Caco-2 (cell line): ENCODE results near the gene FIGNL2. TPM values are rescaled to one million over a fixed set of nuclear protein-coding genes. Genes with fewer than 3 reads are reported as not detected.

Experiments used
- BruUV-seq: library from RNA; stranded (reverse); fragments of 400-500 nt; replicated peaks from 2 replicates; lab custom pipeline; 2021; lab: Mats Ljungman, UMichigan
- CTCF ChIA-PET: fragments of 300-600 bp; sonication (Branson Sonifier 250); formaldehyde crosslinking; loops from one replicate; lab custom pipeline; 2022; ENCODE audit warnings: antibody characterized with exemption; lab: Charles Lee
- POLR2A ChIA-PET: fragments of 300-600 bp; sonication (Branson Sonifier 250); formaldehyde crosslinking; loops from one replicate; lab custom pipeline; 2022; ENCODE audit warnings: antibody characterized with exemption; lab: Charles Lee
- DNase-seq, 2 experiments: peaks; one replicate each; pipeline versions ENCODE4 v3.0.0 to v3.0.0-alpha.2; 2020 to 2022
- H3K27me3 ChIP-seq: replicated peaks from 2 replicates; pipeline ENCODE4 v1.6.0; 2011; ENCODE audit warnings: low read length; ENCODE audit not compliant: control insufficient read depth, insufficient read depth
- H3K36me3 ChIP-seq: 2 replicates; pipeline ENCODE4 v1.5.1; 2011; ENCODE audit warnings: low read length; ENCODE audit not compliant: control insufficient read depth, insufficient read depth
- H3K4me1 ChIP-seq: fragments of 250-450 bp; sonication (Bioruptor Pico); 2 replicates; pipeline ENCODE4 v1.5.1; 2020; ENCODE audit warnings: mild to moderate bottlenecking
- H3K4me3 ChIP-seq: 2 replicates; pipeline ENCODE4 v1.5.1; 2011; ENCODE audit warnings: low read depth, mild to moderate bottlenecking, control low read depth, low read length
- H3K9me3 ChIP-seq: fragments of 250-450 bp; sonication (Bioruptor Pico); 2 replicates; pipeline ENCODE4 v1.5.1; 2020; ENCODE audit warnings: mild to moderate bottlenecking, moderate library complexity
- H3K27ac Mint-ChIP-seq: one replicate; pipeline ENCODE4 v1.8.0; 2022; ENCODE audit warnings: mixed read lengths; ENCODE audit not compliant: unreplicated experiment
- H3K27me3 Mint-ChIP-seq: one replicate; pipeline ENCODE4 v1.8.0; 2022; ENCODE audit warnings: mixed read lengths; ENCODE audit not compliant: insufficient read depth, unreplicated experiment
- H3K36me3 Mint-ChIP-seq: one replicate; pipeline ENCODE4 v1.8.0; 2022; ENCODE audit warnings: mild to moderate bottlenecking, mixed read lengths; ENCODE audit not compliant: insufficient read depth, unreplicated experiment
- H3K4me1 Mint-ChIP-seq: one replicate; pipeline ENCODE4 v1.8.0; 2022; ENCODE audit warnings: low read depth, mixed read lengths; ENCODE audit not compliant: unreplicated experiment
- H3K4me3 Mint-ChIP-seq: one replicate; pipeline ENCODE4 v1.8.0; 2022; ENCODE audit warnings: mild to moderate bottlenecking, moderate library complexity, mixed read lengths; ENCODE audit not compliant: unreplicated experiment
- H3K9me3 Mint-ChIP-seq: one replicate; pipeline ENCODE4 v1.8.0; 2022; ENCODE audit warnings: mixed read lengths; ENCODE audit not compliant: unreplicated experiment
- intact Hi-C: fragments of 100-400 bp; cut with micrococcal nuclease; formaldehyde crosslinking; loops from one replicate; pipeline ENCODE4 v1.10.0; 2022; ENCODE audit not compliant: unreplicated experiment
- total RNA-seq: library from RNA; stranded (reverse); gene quantifications from 2 replicates; pipeline ENCODE4 v1.2.3, GENCODE V29; 2022
- TF ChIP-seq, protein P1 (sequence below), 2 experiments: fragments of 200-600 bp in 1 of 2; IDR thresholded peaks; 1 replicate in 1 of 2; 2 replicates in 1 of 2; pipeline versions ENCODE4 v1.5.1 to v1.8.0; 2011 to 2022; ENCODE audit warnings: antibody characterized with exemption in 1 of 2, control low read depth in 1 of 2, inconsistent platforms in 1 of 2, low read depth in 1 of 2, low read length in 1 of 2, mild to moderate bottlenecking in 1 of 2, moderate library complexity in 1 of 2; ENCODE audit not compliant: insufficient read depth in 1 of 2, severe bottlenecking in 1 of 2, unreplicated experiment in 1 of 2

Gene FIGNL2
- total RNA-seq, 1 experiment from 2014 or later: 3.6 TPM

DNA sequence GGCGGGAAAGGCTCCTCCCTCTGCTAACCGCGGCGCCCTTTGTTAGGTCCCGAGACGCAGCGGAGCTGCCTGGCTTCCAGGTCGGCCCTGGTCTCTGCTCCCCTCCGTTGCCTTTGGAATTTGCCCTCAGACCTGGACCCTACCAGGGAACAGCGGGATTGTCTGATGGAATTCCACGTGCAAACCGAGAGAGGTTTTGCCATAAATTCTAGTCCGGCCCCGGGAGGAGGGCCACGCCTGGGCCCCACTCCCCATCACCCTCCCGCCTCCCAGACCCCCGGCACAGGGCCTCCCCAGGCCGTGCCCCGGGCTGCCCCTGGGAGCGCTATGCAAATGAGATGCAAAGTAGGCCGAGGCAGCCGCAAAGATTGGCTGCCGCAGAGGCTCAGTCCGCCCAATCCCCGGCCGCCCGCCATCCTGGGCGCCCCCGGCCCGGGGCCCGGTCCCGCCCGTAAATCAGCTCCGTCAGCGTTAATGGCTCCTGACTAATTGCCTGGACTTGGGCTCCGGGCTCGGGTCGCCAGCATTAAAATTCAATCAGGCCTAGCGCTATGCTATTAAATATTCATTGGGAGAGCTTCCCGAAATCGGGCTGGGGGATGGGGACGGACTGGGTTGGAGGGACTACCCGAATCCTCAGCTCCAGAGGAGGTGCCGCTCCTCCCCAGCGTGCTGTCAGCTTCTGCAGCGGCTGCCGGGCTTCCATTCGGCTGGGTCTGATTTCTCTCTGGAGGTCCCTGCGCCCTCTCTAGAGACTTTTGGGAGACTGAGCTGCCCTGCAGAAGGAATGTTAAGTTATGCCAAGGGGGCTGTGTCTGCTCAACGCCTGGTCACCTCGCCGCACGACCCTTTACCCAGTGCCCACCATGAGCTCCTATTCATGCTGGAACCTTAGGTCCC, 15.7 kb upstream of the FIGNL2 start:
- no TSS peak for BruUV-seq

DNA sequence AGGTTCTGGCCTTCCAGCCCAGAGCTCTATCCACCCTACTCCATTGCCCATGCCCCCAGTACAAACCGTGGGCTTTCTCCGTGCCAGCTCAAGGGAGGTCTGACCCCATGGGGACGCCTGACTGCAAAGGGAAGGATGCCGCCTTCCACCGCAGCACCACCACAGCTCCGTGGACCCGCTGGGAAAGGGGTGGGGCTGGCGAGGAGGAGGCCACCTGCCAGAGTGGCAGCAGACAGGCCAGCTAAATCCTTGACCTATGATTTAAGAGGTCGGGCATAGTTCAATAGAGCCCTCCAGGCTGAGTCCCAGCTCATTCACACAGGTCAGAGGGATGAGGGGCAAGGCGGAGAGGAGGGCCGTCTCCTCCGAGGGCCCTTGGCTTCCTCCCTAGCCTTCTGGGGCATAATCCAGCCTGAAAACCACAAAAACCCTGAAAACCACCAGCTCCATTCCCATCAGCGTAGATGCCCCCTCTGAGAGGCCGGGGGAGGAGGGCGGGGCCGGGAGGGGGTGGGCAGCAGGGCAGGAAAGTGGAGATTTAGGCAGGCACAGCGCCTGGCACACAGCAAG, 14.9 kb upstream of the FIGNL2 start:
- ChIA-PET POLR2A (interaction anchor here (0.6 to 1.0 kb wide), 5 partner anchors 15 to 1380 kb away, joined by 4 to 6 read pairs (median 4); partner anchors contain the start of gene FIGNL2), CTCF (interaction anchor here (0.7 to 2.9 kb wide), 8 partner anchors 10 to 162 kb away, joined by 3 to 21 read pairs (median 10); no protein-coding TSS in a partner anchor)
- Mint-ChIP-seq H3K4me1 (peaks cover 18% of the 10 kb centered on the region), H3K4me3 (peak overlapping the region; percentile 68), H3K36me3 (peaks cover 9% of the 10 kb centered on the region), H3K27me3 (no peaks in the 10 kb centered on the region), H3K9me3 (no peaks in the 10 kb centered on the region), H3K27ac (peak overlapping the region; percentile 75)
- no TSS peak for BruUV-seq
- Histone ChIP-seq H3K4me3 (peak overlapping the region; percentile 50), H3K27me3 (no peaks in the 10 kb centered on the region), H3K36me3 (no peaks in the 10 kb centered on the region), H3K4me1 (peaks cover 29% of the 10 kb centered on the region), H3K9me3 (no peaks in the 10 kb centered on the region)
- DNase-seq: no peak
- intact Hi-C loops: no loop called here
- TF ChIP-seq, protein P1, sequence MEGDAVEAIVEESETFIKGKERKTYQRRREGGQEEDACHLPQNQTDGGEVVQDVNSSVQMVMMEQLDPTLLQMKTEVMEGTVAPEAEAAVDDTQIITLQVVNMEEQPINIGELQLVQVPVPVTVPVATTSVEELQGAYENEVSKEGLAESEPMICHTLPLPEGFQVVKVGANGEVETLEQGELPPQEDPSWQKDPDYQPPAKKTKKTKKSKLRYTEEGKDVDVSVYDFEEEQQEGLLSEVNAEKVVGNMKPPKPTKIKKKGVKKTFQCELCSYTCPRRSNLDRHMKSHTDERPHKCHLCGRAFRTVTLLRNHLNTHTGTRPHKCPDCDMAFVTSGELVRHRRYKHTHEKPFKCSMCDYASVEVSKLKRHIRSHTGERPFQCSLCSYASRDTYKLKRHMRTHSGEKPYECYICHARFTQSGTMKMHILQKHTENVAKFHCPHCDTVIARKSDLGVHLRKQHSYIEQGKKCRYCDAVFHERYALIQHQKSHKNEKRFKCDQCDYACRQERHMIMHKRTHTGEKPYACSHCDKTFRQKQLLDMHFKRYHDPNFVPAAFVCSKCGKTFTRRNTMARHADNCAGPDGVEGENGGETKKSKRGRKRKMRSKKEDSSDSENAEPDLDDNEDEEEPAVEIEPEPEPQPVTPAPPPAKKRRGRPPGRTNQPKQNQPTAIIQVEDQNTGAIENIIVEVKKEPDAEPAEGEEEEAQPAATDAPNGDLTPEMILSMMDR (IDR thresholded peaks at IDR 0.05; ENCODE audit: insufficient read depth in 1 of 2, low read depth in 1 of 2, low read length in 1 of 2, severe bottlenecking in 1 of 2, unreplicated experiment in 1 of 2): no peak

More for the DNA sequence above, 15.7 kb upstream of the FIGNL2 start:
- Histone ChIP-seq H3K4me1 (peaks cover 36% of the 10 kb centered on the region), H3K4me3 (peak overlapping the region; percentile 50), H3K36me3 (no peaks in the 10 kb centered on the region), H3K9me3 (no peaks in the 10 kb centered on the region), H3K27me3 (no peaks in the 10 kb centered on the region)
- TF ChIP-seq, protein P1 (IDR thresholded peaks at IDR 0.05; ENCODE audit: insufficient read depth in 1 of 2, low read depth in 1 of 2, low read length in 1 of 2, severe bottlenecking in 1 of 2, unreplicated experiment in 1 of 2): no peak
- ChIA-PET POLR2A (interaction anchor here (0.6 to 1.0 kb wide), 4 partner anchors 16 to 27 kb away, joined by 4 to 6 read pairs (median 4); partner anchors contain the start of gene FIGNL2), CTCF (interaction anchor here (1.1 to 2.9 kb wide), 7 partner anchors 11 to 161 kb away, joined by 3 to 21 read pairs (median 11); no protein-coding TSS in a partner anchor)
- Mint-ChIP-seq H3K27ac (peak overlapping the region; percentile 75), H3K4me1 (peaks cover 22% of the 10 kb centered on the region), H3K9me3 (no peaks in the 10 kb centered on the region), H3K4me3 (peak overlapping the region; percentile 68), H3K27me3 (no peaks in the 10 kb centered on the region), H3K36me3 (peaks cover 9% of the 10 kb centered on the region)
- peak; percentile 88 to 91 for DNase-seq
- intact Hi-C loops: loop anchor here (1.0 kb wide), 1 partner anchor 16 kb away; the partner anchor contains the start of gene FIGNL2

DNA sequence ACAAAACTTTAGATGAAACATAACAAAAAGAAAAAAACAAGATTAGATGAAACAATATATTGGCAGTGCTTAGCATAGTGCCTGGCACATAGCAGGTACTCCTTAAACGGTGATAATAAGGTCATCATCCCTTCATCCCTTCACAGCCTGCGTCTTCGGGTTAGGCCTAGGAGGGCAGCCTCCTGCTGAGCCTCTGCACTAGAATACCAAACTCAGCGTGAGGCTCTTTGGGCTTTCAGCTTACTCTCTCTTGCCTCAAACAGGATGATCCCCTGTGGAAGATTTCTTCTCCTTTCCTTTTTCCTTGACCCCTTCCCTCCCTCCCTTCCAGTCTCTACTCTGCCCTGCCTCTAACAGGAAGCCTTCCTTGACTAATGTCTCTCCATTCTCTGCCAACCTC, 14.4 kb upstream of the FIGNL2 start:
- H3K9me3 Mint-ChIP-seq: no peaks in the 10 kb centered on the region
- H3K4me3 ChIP-seq: no peak overlapping the region
- peak overlapping the region; percentile 68 for H3K4me3 Mint-ChIP-seq

More for the DNA sequence above, 14.4 kb upstream of the FIGNL2 start:
- H3K27me3 Mint-ChIP-seq: no peaks in the 10 kb centered on the region
- intact Hi-C loops: no loop called here
- TF ChIP-seq, protein P1 (IDR thresholded peaks at IDR 0.05; ENCODE audit: insufficient read depth in 1 of 2, low read depth in 1 of 2, low read length in 1 of 2, severe bottlenecking in 1 of 2, unreplicated experiment in 1 of 2): no peak
- DNase-seq: no peak
- H3K36me3 Mint-ChIP-seq: peaks cover 9% of the 10 kb centered on the region
- TSS peak; percentile 70 for BruUV-seq
- peak overlapping the region; percentile 75 for H3K27ac Mint-ChIP-seq
- no peaks in the 10 kb centered on the region for H3K36me3 ChIP-seq
- H3K4me1 Mint-ChIP-seq: peaks cover 14% of the 10 kb centered on the region
- POLR2A ChIA-PET: interaction anchor here (0.6 kb wide), 2 partner anchors 22 to 1381 kb away, joined by 4 to 6 read pairs; no protein-coding TSS in a partner anchor
- H3K4me1 ChIP-seq: peaks cover 29% of the 10 kb centered on the region
- CTCF ChIA-PET: interaction anchor here (0.7 to 2.9 kb wide), 6 partner anchors 11 to 162 kb away, joined by 3 to 21 read pairs (median 14); no protein-coding TSS in a partner anchor
- H3K9me3 ChIP-seq: no peaks in the 10 kb centered on the region
- H3K27me3 ChIP-seq: no peaks in the 10 kb centered on the region
